Measurements from ENCODE around the gene GNB1L.
"Not testable (repeated sequence)": the region's sequence is repeated elsewhere in the genome, so short reads cannot be mapped to it uniquely, and the experiment has no call there.

GNB1L gene

DNA sequence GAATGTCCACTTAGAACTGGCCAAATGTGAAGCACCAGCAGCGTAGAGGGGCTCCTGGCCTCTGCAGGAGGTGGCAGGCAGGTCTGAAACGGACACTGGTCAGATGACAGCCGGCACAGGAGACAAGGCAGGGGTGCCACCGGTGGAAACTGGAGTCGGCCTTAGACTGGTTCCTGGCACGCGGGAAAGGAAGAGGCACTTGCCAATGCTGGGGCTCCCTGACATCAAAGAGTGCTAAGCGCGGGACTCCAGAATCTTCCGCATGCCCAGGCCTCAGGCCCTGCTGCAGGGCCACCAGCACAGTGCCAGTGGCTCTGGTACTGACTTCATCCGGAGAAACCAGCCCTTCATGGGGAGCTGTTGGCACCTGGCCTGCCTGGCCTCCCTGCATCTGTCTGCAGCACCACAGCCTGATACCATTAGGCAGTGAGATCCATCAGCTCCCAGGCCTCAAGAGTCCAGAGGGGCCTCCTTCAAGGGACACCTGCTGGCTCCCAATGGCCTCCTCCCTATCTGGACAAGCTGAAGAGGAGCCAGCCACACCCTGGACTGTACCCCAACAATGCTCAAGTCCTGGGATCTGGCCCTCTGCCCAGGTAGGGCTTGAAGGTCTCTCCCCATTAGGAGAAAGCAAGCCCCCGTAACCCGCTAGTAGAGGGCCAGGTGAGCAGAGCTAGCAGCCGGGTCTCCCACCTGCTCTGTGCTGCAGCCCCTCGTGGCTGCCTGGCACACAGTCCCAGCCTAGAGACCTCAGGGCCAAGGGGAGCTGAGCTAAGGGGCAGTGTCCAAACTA lies 29.7 kb upstream of the GNB1L start:
- Mint-ChIP-seq H3K4me1 (ENCODE audit: low read depth in 2 of 2) (peaks cover 0 to 5% of the 10 kb centered on the region in 2 donors), H3K27ac (no peak overlapping the region), H3K36me3 (ENCODE audit: insufficient read depth) (peaks cover 3% of the 10 kb centered on the region), H3K9me3 (no peaks in the 10 kb centered on the region), H3K27me3 (no peaks in the 10 kb centered on the region), H3K4me3 (no peak overlapping the region)
- DNase-seq, result no peak
- no peak for ATAC-seq (replicated peaks)

DNA sequence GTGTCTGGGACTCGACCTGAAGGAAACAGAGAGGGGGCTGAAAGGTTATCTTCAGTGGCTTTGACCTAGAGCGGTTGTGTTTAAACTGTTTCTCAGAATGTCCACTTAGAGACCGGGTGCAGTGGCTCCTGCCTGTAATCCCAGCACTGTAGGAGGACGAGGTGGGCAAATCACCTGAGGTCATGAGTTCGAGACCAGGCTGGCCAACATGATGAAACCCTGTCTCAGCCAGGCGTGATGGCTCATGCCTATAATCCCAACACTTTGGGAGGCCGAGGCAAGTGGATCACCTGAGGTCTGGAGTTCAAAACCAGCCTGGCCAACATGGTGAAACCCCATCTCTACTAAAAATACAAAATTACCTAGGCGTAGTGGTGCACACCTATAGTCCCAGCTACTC lies 28.8 kb upstream of the GNB1L start:
- not testable (repeated sequence) for H3K27ac Mint-ChIP-seq; H3K4me1 Mint-ChIP-seq (ENCODE audit: low read depth in 2 of 2); ATAC-seq (replicated peaks); H3K27me3 Mint-ChIP-seq; H3K9me3 Mint-ChIP-seq; H3K36me3 Mint-ChIP-seq (ENCODE audit: insufficient read depth); DNase-seq; H3K4me3 Mint-ChIP-seq

DNA sequence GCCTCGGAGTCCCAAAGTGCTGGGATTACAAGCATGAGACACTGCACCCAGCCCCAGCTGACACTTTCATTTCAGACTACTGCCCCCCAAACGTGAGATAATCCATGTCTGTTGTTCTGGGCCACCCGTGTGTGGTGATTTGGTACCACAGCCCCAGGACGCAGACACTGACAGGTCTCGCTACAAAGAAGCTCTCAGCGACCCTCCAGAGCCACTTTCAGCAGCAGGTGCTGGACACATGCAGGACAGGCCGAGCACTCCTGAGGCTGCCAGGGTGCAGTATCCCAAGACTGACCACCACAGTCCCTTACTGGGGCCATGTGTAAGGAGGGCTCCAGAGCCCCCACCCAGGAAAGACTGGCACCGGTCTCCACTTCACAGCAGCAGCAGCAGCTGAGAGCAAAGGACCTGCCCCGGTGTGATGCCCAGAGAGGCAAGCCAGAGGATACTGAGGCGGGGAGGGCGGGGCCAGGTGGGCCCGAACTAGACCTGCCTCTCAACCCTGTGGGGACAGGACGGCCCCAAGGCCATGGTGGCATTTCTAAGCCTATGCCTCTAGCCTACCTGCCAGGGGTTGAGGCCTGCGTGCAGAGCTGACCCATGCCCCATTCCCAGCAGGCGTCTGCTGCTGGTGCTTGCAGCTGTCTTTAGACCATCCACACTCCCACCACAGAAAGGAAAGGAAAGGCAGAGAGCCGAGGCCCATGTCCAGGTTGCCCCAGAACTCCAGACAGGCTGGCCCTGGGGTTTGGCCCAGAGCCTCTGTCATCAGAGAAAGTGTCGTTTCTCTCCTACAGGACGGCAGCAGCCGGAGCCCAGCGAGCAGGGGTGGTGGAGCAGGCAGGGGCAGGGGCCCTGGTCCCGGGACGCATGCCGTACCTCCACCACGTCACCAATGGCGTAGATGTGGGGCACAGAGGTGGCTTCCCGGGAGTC lies 28.0 kb upstream of the GNB1L start:
- ATAC-seq (replicated peaks) (no peak), DNase-seq (no peak)
- Mint-ChIP-seq H3K4me1 (ENCODE audit: low read depth in 2 of 2) (peaks cover 0 to 5% of the 10 kb centered on the region in 2 donors), H3K27ac (no peak overlapping the region), H3K27me3 (no peaks in the 10 kb centered on the region), H3K4me3 (no peak overlapping the region), H3K9me3 (no peaks in the 10 kb centered on the region), H3K36me3 (ENCODE audit: insufficient read depth) (peaks cover 3% of the 10 kb centered on the region)

DNA sequence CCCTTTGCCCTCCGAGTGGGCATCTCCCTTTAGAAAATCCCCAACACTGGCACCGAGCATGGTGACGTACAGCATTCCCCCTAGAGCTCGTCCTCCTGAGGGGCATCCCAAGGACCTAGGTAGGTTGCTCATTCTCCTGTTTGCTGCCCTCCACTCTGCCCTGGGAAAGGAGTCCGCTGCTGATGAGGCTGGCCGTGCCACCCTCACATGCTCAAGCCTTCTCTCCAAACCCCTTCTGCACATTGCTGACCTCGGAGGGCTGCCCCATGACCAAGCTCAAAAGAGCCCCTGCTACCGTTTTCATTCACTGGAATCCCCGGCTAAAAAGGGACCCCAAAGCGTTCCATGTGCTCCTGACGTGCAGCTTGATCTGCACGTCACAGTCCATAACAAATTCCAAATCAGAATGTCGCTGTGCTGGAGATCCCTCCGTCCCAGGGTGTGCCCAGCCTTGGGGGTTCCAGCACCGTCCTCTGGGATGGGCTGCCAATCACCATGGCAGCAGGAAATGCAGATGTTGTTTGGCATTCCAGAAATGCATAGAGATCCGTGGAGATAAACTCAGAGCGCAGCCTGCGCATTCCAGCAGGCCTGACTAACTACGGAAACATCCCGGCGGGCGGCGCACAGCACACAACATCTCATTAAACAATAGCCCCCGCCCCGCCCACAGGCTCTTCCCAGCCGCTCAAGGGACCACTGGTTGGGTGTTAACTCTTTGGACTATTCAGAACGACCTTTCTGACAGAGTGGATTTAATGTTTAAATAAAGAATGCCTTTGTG lies 26.3 kb upstream of the GNB1L start:
- H3K4me3 Mint-ChIP-seq, result no peak overlapping the region
- no peaks in the 10 kb centered on the region for H3K27me3 Mint-ChIP-seq
- peaks cover 3% of the 10 kb centered on the region for H3K36me3 Mint-ChIP-seq (ENCODE audit: insufficient read depth)
- DNase-seq (no peak), ATAC-seq (replicated peaks) (no peak)
- peaks cover 0 to 3% of the 10 kb centered on the region in 2 donors for H3K4me1 Mint-ChIP-seq (ENCODE audit: low read depth in 2 of 2)
- no peak overlapping the region for H3K27ac Mint-ChIP-seq
- no peaks in the 10 kb centered on the region for H3K9me3 Mint-ChIP-seq

DNA sequence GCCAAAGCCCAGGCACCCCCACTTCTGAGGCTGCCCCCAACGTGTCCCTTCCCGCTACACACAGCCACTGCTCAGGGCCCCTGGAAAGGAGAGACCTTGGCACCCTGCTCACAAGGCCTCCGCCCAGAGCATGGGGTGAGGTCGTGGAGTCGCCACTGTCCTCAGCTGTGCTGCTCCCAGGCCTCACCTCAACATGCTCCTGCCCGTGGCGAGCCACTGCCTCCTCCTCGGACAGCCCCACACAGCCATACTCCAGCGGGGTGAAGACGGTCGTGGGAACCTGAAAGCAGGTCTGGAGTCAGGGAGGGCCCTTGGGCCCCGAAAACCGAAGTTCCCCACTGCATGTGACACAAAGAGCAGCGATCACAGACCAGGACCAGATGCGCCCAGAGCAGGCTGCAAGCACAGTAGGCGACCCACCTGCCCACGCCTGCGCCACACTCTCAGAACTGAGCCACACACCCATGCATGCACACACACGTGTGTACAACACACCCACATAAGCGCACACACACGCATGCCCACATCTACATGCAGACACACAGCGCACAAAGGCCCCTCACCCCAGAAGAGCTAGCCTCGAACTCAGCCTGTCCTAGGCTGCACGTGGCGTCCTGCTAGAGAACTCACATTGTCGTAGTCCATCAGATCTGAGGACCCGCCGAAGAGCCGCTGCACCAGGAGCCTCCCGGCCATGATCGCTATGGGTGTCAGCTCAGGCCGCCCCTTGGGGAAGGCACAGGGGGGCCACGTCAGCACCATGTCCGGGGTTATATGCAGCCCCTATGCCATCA lies 25.5 kb upstream of the GNB1L start:
- no peak for DNase-seq
- peaks cover 3% of the 10 kb centered on the region for H3K36me3 Mint-ChIP-seq (ENCODE audit: insufficient read depth)
- no peaks in the 10 kb centered on the region for H3K27me3 Mint-ChIP-seq
- ATAC-seq (replicated peaks), result no peak
- no peaks in the 10 kb centered on the region for H3K9me3 Mint-ChIP-seq
- no peak overlapping the region for H3K27ac Mint-ChIP-seq
- H3K4me1 Mint-ChIP-seq (ENCODE audit: low read depth in 2 of 2), result peaks cover 0 to 3% of the 10 kb centered on the region in 2 donors
- no peak overlapping the region for H3K4me3 Mint-ChIP-seq

DNA sequence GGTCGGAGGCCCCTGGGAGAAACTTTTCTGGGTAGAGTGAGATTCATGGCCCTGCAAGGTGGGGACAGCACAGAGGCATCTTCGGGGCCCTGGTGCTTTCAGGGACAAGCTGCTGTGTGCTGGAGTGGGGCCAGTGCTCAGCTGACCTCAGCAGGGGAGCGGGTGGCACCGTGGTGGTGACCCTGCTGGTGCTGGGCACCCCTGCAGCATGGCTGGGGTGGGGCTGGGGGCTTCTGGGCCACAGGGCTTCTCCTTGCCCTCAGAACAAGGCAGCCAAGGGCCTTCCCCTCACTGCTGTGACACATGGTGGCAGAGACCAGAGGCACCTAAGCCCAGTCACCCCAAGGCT lies 24.9 kb upstream of the GNB1L start:
- Mint-ChIP-seq H3K27me3 (no peaks in the 10 kb centered on the region), H3K9me3 (no peaks in the 10 kb centered on the region), H3K4me3 (no peak overlapping the region), H3K4me1 (ENCODE audit: low read depth in 2 of 2) (peaks cover 0 to 3% of the 10 kb centered on the region in 2 donors), H3K27ac (no peak overlapping the region), H3K36me3 (ENCODE audit: insufficient read depth) (peaks cover 3% of the 10 kb centered on the region)
- ATAC-seq (replicated peaks) (no peak), DNase-seq (no peak)

DNA sequence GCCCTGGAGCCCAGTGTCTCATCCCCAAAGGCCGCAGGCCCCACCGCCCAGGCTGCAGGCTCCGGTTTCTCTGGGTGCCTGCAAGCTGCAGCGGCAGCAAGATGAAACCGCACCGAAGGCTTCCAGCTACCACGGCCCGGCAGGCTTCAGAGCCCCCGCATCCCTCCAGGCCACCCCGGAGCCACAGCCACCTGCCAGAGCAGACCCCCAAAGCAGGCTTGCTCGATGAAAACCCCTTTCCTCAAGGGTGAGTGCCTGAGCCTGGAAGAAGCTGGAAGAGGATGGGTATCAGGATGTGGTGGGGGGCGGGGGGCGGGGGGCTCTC lies 24.5 kb upstream of the GNB1L start:
- ATAC-seq (replicated peaks) (no peak), DNase-seq (no peak)
- Mint-ChIP-seq H3K36me3 (ENCODE audit: insufficient read depth) (peaks cover 3% of the 10 kb centered on the region), H3K27me3 (no peaks in the 10 kb centered on the region), H3K4me1 (ENCODE audit: low read depth in 2 of 2) (peaks cover 0 to 3% of the 10 kb centered on the region in 2 donors), H3K27ac (no peak overlapping the region), H3K9me3 (no peaks in the 10 kb centered on the region), H3K4me3 (no peak overlapping the region)

DNA sequence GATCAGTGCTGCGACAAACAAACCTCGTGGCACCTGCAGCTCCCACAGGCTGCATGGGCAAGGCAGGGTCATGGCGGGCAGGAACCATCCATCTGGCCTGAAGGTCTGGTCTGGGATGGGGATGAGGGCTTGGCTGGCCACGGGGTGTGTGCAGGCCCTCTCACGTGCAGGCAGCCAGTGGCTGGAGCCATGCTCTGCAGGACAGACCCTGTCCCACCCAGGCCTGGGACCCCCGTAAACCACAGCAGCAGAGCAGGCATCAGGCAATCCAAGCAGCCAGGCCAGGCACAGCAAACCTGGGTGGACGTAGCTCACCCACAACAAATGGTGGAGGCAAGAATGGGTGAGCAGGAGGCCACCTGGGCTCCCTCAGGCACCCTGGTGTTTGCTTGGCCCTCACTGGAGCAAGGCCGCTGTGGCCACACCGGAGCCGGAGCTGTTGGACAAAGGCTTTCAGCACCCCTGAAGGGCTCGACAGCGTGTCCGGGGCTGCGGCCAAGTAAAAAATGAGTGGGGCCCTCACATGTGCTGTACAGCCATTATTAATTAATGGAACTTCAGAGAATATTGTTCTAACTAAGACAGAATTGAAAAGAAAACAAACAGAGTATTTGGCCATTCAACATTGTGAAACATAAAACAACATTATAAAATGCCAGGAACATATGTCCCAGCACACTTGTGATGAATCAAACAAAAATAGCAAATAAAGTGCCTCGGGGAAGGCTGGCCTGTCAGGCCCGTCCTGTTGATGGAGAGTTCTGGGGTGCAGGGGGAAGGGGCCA lies 24.0 kb upstream of the GNB1L start:
- H3K4me3 Mint-ChIP-seq, result no peak overlapping the region
- DNase-seq, result no peak
- peaks cover 3% of the 10 kb centered on the region for H3K36me3 Mint-ChIP-seq (ENCODE audit: insufficient read depth)
- no peak for ATAC-seq (replicated peaks)
- no peaks in the 10 kb centered on the region for H3K27me3 Mint-ChIP-seq
- H3K4me1 Mint-ChIP-seq (ENCODE audit: low read depth in 2 of 2), result peaks cover 0 to 3% of the 10 kb centered on the region in 2 donors
- H3K27ac Mint-ChIP-seq, result no peak overlapping the region
- H3K9me3 Mint-ChIP-seq, result no peaks in the 10 kb centered on the region

DNA sequence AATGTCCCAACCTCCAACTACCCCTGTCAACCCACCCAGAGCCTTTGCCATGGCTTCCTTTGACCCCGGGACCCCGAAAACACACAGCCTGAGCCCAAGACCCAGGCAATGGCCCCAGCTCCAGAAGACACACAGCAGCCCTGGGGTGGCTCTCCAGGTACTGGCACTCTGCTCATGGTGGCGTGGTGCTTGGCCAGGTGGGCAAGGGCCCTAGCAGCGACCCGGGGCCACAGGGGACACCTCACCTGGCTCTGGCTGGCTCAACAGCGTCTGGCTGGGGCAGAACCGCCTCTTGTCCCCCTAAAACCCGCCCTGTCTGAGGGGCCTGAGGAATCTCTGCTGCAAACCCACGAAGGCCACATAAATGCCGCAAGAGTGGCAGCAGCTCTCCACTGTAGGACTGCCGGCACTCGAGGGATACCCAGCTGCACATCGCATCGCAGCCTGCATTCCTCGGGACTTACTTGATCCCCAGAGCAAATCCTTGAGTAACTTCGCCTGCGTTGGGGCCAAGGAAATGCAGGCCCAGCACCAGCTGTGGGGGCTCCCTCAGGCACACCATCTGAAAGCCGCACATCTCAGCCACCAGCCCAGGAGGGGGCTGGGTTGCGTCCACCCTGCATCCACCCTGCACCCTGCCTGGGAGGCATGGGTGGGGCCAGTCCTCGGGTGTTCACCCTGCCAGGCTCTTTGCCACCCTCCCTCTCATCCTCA lies 23.1 kb upstream of the GNB1L start:
- ATAC-seq (replicated peaks) (no peak), DNase-seq (no peak)
- Mint-ChIP-seq H3K36me3 (ENCODE audit: insufficient read depth) (peaks cover 3% of the 10 kb centered on the region), H3K4me1 (ENCODE audit: low read depth in 2 of 2) (peaks cover 0 to 3% of the 10 kb centered on the region in 2 donors), H3K27ac (no peak overlapping the region), H3K27me3 (no peaks in the 10 kb centered on the region), H3K4me3 (no peak overlapping the region), H3K9me3 (no peaks in the 10 kb centered on the region)

DNA sequence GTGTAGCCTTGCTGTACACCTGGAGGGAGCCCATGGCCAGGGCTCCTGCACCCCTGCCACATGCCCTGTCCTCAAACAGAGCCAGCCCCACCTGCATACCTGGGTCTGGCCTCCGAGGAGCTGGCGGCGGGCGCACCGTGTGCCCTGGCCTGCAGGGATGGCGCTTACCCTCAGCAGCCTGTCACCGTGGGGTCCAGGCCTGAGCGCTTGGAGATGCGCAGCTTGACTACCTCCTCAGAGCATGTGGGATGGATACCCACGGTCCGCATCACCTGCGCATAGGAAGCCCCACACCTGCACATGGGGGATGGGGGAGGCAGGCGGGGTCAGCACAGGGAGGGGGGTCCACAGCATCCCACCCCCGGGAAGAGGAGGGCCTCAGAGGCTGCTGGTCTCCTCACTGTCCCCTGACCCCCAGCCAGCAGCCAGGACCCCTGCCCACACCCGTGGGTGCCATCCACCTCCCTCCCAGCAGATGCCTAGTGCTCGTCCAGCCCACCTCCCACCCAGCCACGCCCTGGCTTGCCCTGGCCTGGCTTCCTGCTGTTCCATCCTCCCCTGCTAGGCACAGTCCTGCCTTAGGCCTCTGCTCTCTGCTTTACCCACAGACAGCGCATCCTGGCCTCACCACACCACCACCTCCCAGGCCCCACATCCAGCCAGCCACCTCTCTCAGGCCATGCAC lies 22.4 kb upstream of the GNB1L start:
- H3K27ac Mint-ChIP-seq, result no peak overlapping the region
- peaks cover 0 to 3% of the 10 kb centered on the region in 2 donors for H3K4me1 Mint-ChIP-seq (ENCODE audit: low read depth in 2 of 2)
- no peaks in the 10 kb centered on the region for H3K9me3 Mint-ChIP-seq
- DNase-seq, result no peak
- ATAC-seq (replicated peaks), result no peak
- no peaks in the 10 kb centered on the region for H3K27me3 Mint-ChIP-seq
- peaks cover 3% of the 10 kb centered on the region for H3K36me3 Mint-ChIP-seq (ENCODE audit: insufficient read depth)
- no peak overlapping the region for H3K4me3 Mint-ChIP-seq

DNA sequence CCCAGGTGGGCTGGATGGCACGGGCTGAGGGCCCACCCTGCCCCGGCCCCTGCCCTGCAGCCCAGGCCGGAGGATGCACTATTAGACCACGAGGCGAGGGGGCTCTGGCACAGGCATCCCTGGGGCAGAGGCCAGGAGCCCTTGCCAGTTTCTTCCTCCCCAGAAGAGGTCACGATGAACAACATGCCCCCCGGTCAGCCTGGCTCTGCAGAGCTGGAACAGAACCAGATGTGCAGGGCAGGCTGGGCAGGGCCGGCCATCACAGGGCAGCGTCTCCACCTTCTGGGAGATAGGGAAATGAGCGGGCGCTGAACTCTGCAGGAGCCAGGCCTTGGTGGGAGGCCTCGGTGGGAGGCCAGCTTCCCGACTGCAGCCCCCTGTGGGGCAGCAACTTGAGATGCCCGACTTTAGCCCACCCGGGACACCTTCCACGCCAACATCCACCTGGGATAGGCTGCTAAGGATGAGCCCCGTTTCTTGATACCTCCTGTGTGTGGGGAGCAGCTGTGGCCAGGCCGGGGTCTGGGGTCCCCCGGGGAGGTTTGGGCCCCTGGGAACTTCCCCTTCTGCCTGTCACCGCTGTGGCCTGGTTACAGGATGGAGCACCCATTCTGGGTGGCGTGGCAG lies 21.8 kb upstream of the GNB1L start:
- Mint-ChIP-seq H3K4me1 (ENCODE audit: low read depth in 2 of 2) (peaks cover 0 to 3% of the 10 kb centered on the region in 2 donors), H3K27me3 (no peaks in the 10 kb centered on the region), H3K27ac (no peak overlapping the region), H3K9me3 (no peaks in the 10 kb centered on the region), H3K4me3 (no peak overlapping the region), H3K36me3 (ENCODE audit: insufficient read depth) (peaks cover 3% of the 10 kb centered on the region)
- no peak for DNase-seq
- ATAC-seq (replicated peaks), result no peak
